ENCODE measurements around the gene DNAJC3.
A peak's percentile ranks its signal among the peaks of the same experiment; 100 is the strongest.
"Not testable (repeated sequence)": the region's sequence is repeated elsewhere in the genome, so short reads cannot be mapped to it uniquely, and the experiment has no call there.

The DNAJC3 gene

GRCh38 chr13:95714142-95714832 lies 37.3 kb downstream of the DNAJC3 start:
- peak; percentile 88 for DNase-seq (ENCODE audit: low read depth)

- DNase-seq (ENCODE audit: low read depth), result no peak
Observed at GRCh38 chr13:95716231-95716630, 39.3 kb downstream of the DNAJC3 start.

GRCh38 chr13:95722241-95722640 lies 45.3 kb downstream of the DNAJC3 start:
- DNase-seq (ENCODE audit: low read depth), result no peak

GRCh38 chr13:95723438-95723837 lies 46.5 kb downstream of the DNAJC3 start:
- DNase-seq (ENCODE audit: low read depth), result no peak

- DNase-seq (ENCODE audit: low read depth), result no peak
Observed at GRCh38 chr13:95724252-95724651, 47.3 kb downstream of the DNAJC3 start.

GRCh38 chr13:95726876-95727275 lies 49.9 kb downstream of the DNAJC3 start:
- DNase-seq (ENCODE audit: low read depth), result no peak

- DNase-seq (ENCODE audit: low read depth), result no peak
Observed at GRCh38 chr13:95728957-95729356, 52.0 kb downstream of the DNAJC3 start.

- DNase-seq (ENCODE audit: low read depth), result no peak
Observed at GRCh38 chr13:95734124-95734523, 57.2 kb downstream of the DNAJC3 start.

- DNase-seq (ENCODE audit: low read depth), result not testable (repeated sequence)
Observed at GRCh38 chr13:95740071-95740978, 63.4 kb downstream of the DNAJC3 start.

GRCh38 chr13:95740979-95741320 lies 64.0 kb downstream of the DNAJC3 start:
- DNase-seq (ENCODE audit: low read depth), result peak; percentile 31

- DNase-seq (ENCODE audit: low read depth), result no peak
Observed at GRCh38 chr13:95741584-95742563, 64.9 kb downstream of the DNAJC3 start.

GRCh38 chr13:95743192-95743591 lies 66.3 kb downstream of the DNAJC3 start:
- no peak for DNase-seq (ENCODE audit: low read depth)

- no peak for DNase-seq (ENCODE audit: low read depth)
Observed at GRCh38 chr13:95745289-95745688, 68.3 kb downstream of the DNAJC3 start.

GRCh38 chr13:95745752-95746151 lies 68.8 kb downstream of the DNAJC3 start:
- DNase-seq (ENCODE audit: low read depth), result no peak

- no peak for DNase-seq (ENCODE audit: low read depth)
Observed at GRCh38 chr13:95749545-95749944, 72.6 kb downstream of the DNAJC3 start.

- no peak for DNase-seq (ENCODE audit: low read depth)
Observed at GRCh38 chr13:95752677-95753076, 75.7 kb downstream of the DNAJC3 start.

GRCh38 chr13:95754069-95754468 lies 77.1 kb downstream of the DNAJC3 start:
- no peak for DNase-seq (ENCODE audit: low read depth)

GRCh38 chr13:95756072-95756471 lies 79.1 kb downstream of the DNAJC3 start:
- DNase-seq (ENCODE audit: low read depth), result no peak

GRCh38 chr13:95762626-95763025 lies 85.7 kb downstream of the DNAJC3 start:
- DNase-seq (ENCODE audit: low read depth), result not testable (repeated sequence)

GRCh38 chr13:95763601-95764000 lies 86.7 kb downstream of the DNAJC3 start:
- DNase-seq (ENCODE audit: low read depth), result no peak

GRCh38 chr13:95771905-95772304 lies 95.0 kb downstream of the DNAJC3 start:
- DNase-seq (ENCODE audit: low read depth), result no peak

- no peak for DNase-seq (ENCODE audit: low read depth)
Observed at GRCh38 chr13:95779522-95779921, 102.6 kb downstream of the DNAJC3 start.
